ENCODE data around the gene SMG1. TPM values are rescaled to one million over a fixed set of nuclear protein-coding genes. Genes with fewer than 3 reads are reported as not detected.
"Not testable (repeated sequence)": the region's sequence is repeated elsewhere in the genome, so short reads cannot be mapped to it uniquely, and the experiment has no call there.

SMG1 gene
- 36.2 and 41.1 TPM in 2 replicates for total RNA-seq (2014; rRNA removed; shearing (Covaris generic))

GRCh38 chr16:18925986-18926865 is at the start of gene SMG1:
Gene SMG1 (minus strand): TSS chr16:18926408. CDS start chr16:18926041, 367 bp downstream.
- Histone ChIP-seq H3K27ac (peak within 1 kb of the TSS; percentile 85), H3K4me3 (peak within 1 kb of the TSS; percentile 99)
- not testable (repeated sequence) for H3K36me3 ChIP-seq; H3K9me3 ChIP-seq (replicated peaks); H3K27me3 ChIP-seq; H3K4me1 ChIP-seq
- DNase-seq: peak; percentile 94 to 95

DNA sequence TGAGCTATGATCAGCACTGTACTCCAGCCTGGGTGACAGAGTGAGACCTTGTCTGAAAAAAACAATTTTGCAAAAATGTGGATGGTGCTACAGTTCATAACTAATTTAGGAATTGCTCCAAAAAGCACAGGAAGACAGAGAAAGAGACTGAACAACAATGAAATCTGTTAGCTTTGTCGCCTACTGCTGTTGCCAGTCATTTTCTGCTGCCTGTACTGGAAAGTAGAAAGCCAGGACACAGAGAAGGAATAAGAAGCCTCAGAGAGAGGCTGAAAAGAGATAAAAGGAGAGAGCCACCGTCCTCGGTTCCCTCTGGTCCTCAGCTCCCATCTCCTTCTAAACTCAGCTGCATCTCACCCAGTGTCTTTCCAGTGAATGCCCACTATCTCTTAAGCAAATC is 48.9 kb upstream of the SMG1 start:
- H3K9me3 ChIP-seq (replicated peaks): no peaks in the 10 kb centered on the region
- H3K4me1 ChIP-seq: peaks cover 3% of the 10 kb centered on the region
- no peaks in the 10 kb centered on the region for H3K27me3 ChIP-seq
- no peak overlapping the region for H3K27ac ChIP-seq
- DNase-seq: no peak
- no peak overlapping the region for H3K4me3 ChIP-seq
- H3K36me3 ChIP-seq: no peaks in the 10 kb centered on the region

GRCh38 chr16:18969855-18970240 is 43.6 kb upstream of the SMG1 start:
- peaks cover 8% of the 10 kb centered on the region for H3K4me1 ChIP-seq
- no peaks in the 10 kb centered on the region for H3K27me3 ChIP-seq
- H3K27ac ChIP-seq: no peak overlapping the region
- no peaks in the 10 kb centered on the region for H3K9me3 ChIP-seq (replicated peaks)
- peak; percentile 66 to 81 for DNase-seq
- H3K4me3 ChIP-seq: no peak overlapping the region
- H3K36me3 ChIP-seq: no peaks in the 10 kb centered on the region

DNA sequence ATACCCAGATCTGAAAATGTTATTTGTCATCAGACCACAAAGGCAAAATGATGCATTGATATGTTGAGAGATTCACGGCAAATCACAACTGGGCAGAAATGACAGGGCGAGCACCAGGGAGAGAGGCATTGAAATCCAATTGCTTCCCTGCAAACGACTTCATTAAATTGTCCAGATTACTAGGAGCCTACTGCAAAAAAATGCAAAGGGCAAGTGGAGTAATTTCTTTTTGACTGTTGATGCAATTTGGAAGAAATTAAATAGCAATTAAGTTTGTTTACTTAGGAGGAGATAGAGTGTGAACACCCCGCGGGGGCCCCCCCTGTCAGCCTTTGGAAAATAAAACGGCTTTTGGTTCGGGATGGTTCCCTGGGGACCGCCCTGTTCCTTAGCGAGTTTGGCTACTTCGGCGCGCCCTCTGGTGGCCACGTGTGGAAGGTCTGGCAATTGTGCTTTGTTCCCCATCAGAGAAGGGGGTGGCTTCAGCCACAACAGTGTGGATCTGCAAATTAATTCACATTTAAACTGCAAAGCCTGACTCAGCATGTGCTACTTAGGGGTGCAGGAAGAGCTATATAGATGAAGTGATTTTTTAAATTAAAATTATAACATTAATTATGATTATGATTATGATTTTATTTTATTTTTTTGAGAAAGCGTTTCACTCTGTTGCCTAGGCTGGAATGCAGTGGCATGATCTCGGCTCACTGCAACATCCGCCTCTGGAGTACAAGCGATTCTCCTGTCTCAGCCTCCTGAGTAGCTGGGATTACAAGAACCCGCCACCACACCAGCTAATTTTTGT is 43.0 kb upstream of the SMG1 start:
- Histone ChIP-seq H3K36me3 (no peaks in the 10 kb centered on the region), H3K4me3 (peak overlapping the region; percentile 37), H3K27ac (no peak overlapping the region), H3K9me3 (replicated peaks) (no peaks in the 10 kb centered on the region), H3K27me3 (no peaks in the 10 kb centered on the region), H3K4me1 (peaks cover 8% of the 10 kb centered on the region)
- DNase-seq: peak; percentile 81 to 92

DNA sequence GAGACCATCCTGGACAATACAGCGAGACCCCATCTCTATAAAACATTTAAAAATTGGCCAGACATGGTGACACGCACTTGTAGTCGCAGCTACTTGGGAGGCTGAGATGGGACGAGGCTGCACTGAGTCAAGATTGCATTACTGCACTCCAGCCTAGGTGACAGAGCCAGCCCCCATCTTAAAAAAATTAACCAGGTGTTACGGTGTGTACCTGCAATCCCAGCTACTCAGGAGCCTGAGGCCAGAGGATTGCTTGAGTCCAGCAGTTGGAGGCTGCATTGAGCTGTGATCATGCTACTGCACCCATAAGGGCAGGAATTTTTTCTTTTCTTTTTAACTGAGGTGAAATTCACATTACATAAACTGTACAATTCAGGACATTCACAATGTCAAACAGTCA is 40.6 kb upstream of the SMG1 start:
- DNase-seq: no peak
- H3K9me3 ChIP-seq (replicated peaks): no peaks in the 10 kb centered on the region
- H3K4me3 ChIP-seq: no peak overlapping the region
- H3K4me1 ChIP-seq: peaks cover 13% of the 10 kb centered on the region
- no peaks in the 10 kb centered on the region for H3K36me3 ChIP-seq
- H3K27me3 ChIP-seq: no peaks in the 10 kb centered on the region
- no peak overlapping the region for H3K27ac ChIP-seq

GRCh38 chr16:18965555-18965954 is 39.3 kb upstream of the SMG1 start:
- no peak overlapping the region for H3K27ac ChIP-seq
- H3K4me3 ChIP-seq: no peak overlapping the region
- no peaks in the 10 kb centered on the region for H3K36me3 ChIP-seq
- no peaks in the 10 kb centered on the region for H3K9me3 ChIP-seq (replicated peaks)
- peaks cover 13% of the 10 kb centered on the region for H3K4me1 ChIP-seq
- DNase-seq: no peak
- no peaks in the 10 kb centered on the region for H3K27me3 ChIP-seq

DNA sequence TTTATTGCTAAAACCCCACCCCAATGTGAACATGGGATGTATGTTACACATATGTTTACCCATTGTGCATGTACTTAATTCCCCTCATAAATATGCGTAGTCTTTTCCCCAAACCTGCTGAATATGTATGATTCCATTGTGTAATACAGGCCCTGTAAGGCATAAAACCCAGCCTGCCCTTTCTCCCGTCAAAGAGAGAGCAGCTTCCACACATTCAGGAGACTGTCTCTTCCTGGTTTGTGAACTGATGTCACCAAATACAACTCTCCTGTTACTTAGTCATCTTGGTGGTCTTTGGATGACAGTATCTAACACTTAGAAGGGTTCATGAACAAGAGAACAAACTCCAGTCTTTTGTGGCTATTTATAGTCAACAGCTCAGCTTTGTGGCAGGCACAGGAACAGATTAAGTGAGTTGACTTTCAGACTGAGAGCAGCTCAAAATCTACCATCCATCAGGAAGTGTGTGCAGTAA is 32.9 kb upstream of the SMG1 start:
- Histone ChIP-seq H3K4me1 (peaks cover 10% of the 10 kb centered on the region), H3K9me3 (replicated peaks) (no peaks in the 10 kb centered on the region), H3K27me3 (no peaks in the 10 kb centered on the region), H3K27ac (no peak overlapping the region), H3K36me3 (no peaks in the 10 kb centered on the region), H3K4me3 (no peak overlapping the region)
- DNase-seq: peak in 1 of 2 experiments; percentile 20

DNA sequence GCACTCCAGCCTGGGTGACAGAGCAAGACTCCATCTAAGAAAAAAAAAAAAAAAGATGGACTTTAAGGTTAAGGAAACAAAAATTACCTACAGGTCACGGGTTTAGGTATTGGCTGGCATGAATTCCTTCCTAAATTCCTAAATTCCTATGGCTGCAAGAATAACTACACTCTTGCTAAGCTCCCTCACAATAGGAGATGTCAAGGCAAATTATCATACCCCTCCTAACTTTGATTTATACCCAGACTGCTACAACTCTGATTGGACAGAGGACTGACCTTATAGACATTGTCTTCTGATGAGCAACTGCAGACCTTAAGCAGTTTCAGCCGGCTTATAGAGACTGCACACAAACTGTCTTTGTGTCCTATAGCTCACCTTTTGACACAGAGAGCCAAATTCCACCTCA is 32.4 kb upstream of the SMG1 start:
- H3K27me3 ChIP-seq: no peaks in the 10 kb centered on the region
- no peaks in the 10 kb centered on the region for H3K9me3 ChIP-seq (replicated peaks)
- H3K4me1 ChIP-seq: peaks cover 10% of the 10 kb centered on the region
- no peak for DNase-seq
- no peak overlapping the region for H3K27ac ChIP-seq
- H3K4me3 ChIP-seq: no peak overlapping the region
- H3K36me3 ChIP-seq: no peaks in the 10 kb centered on the region

GRCh38 chr16:18956658-18957241 is 30.5 kb upstream of the SMG1 start:
- H3K27me3 ChIP-seq; DNase-seq; H3K4me1 ChIP-seq; H3K36me3 ChIP-seq; H3K9me3 ChIP-seq (replicated peaks); H3K4me3 ChIP-seq; H3K27ac ChIP-seq: not testable (repeated sequence)

DNA sequence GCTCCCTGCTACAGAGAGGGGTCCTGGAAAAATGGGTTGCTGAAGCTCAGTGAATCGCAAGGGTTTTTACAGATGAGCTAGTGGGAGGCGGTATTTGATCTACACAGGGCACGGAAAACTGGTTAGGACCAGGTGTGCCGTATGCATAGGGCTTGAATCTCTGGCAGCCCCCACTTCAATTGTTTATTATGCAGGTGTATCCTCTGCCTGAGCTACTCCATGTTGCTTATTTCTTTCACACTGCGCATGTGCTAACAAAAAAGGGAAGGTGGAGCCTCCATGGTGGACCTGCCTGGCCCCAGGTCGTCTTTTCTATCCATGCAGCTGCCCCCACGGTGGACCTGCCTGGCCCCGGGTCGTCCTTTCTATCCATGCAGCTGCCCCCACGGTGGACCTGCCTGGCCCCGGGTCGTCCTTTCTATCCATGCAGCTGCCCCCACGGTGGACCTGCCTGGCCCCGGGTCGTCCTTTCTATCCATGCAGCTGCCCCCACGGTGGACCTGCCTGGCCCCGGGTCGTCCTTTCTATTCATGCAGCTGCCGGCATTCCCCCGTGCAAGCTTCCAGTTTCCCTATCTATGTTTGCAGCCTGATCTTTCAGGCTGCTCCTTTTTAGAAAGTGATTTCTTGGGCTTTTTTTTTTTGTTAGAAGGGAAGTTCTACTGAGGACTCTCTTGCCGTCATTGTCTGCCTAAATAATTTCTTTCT is 29.8 kb upstream of the SMG1 start:
- H3K36me3 ChIP-seq; DNase-seq; H3K27me3 ChIP-seq; H3K9me3 ChIP-seq (replicated peaks); H3K4me1 ChIP-seq; H3K4me3 ChIP-seq; H3K27ac ChIP-seq: not testable (repeated sequence)

- Histone ChIP-seq H3K36me3 (no peaks in the 10 kb centered on the region), H3K4me3 (no peak overlapping the region), H3K9me3 (replicated peaks) (no peaks in the 10 kb centered on the region), H3K27ac (no peak overlapping the region), H3K4me1 (peaks cover 2% of the 10 kb centered on the region; the same call in 1 of the 2 replicates), H3K27me3 (no peaks in the 10 kb centered on the region)
- DNase-seq: no peak
Measured at GRCh38 chr16:18953547-18953946, 27.3 kb upstream of the SMG1 start.

DNA sequence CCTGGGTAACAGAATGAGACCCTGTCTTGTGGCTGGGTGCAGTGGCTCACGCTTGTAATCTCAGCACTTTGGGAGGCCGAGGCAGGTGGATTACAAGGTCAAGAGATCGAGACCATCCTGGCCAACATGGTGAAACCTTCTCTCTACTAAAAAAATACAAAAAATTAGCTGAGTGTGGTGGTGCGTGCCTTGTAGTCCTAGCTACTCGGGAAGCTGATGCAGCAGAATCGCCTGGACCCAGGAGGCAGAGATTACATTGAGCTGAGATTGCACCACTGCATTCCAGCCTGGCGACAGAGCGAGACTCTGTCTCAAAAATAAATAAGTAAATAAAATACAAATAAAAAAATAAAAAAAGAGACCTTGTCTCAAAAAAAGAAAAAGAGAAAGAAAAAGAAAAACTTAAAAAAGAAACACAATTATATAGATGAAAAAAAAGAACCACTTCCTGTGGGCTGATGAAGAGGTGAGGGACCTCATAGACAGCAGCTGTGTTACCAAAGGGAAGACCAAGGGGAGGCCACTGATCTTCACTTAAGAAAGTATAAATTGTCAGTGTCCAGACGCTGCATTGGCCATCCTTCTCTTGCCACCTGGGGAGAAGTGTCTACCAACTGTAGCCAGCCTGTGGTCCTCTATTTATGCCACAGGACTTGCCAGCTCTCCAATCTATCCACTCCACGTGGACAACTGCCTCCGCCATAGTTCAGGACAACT is 24.4 kb upstream of the SMG1 start:
- DNase-seq: no peak
- H3K9me3 ChIP-seq (replicated peaks): no peaks in the 10 kb centered on the region
- H3K36me3 ChIP-seq: no peaks in the 10 kb centered on the region
- H3K27me3 ChIP-seq: no peaks in the 10 kb centered on the region
- H3K4me3 ChIP-seq: no peak overlapping the region
- H3K4me1 ChIP-seq: no peaks in the 10 kb centered on the region
- no peak overlapping the region for H3K27ac ChIP-seq

GRCh38 chr16:18948372-18949020 is 22.3 kb upstream of the SMG1 start:
- no peaks in the 10 kb centered on the region for H3K4me1 ChIP-seq
- no peaks in the 10 kb centered on the region for H3K36me3 ChIP-seq
- DNase-seq: no peak
- no peaks in the 10 kb centered on the region for H3K27me3 ChIP-seq
- no peak overlapping the region for H3K27ac ChIP-seq
- H3K9me3 ChIP-seq (replicated peaks): no peaks in the 10 kb centered on the region
- H3K4me3 ChIP-seq: no peak overlapping the region
